ENCODE measurements around the gene OR2V1. TPM values are rescaled to one million over a fixed set of nuclear protein-coding genes. Genes with fewer than 3 reads are reported as not detected.
A peak's percentile ranks its signal among the peaks of the same experiment; 100 is the strongest.

The OR2V1 gene
- total and polyA plus RNA-seq, 2 of the 13 experiments (the other 11 are each of a cell fraction or from before 2014, with no cell fraction given) = not detected

DNA sequence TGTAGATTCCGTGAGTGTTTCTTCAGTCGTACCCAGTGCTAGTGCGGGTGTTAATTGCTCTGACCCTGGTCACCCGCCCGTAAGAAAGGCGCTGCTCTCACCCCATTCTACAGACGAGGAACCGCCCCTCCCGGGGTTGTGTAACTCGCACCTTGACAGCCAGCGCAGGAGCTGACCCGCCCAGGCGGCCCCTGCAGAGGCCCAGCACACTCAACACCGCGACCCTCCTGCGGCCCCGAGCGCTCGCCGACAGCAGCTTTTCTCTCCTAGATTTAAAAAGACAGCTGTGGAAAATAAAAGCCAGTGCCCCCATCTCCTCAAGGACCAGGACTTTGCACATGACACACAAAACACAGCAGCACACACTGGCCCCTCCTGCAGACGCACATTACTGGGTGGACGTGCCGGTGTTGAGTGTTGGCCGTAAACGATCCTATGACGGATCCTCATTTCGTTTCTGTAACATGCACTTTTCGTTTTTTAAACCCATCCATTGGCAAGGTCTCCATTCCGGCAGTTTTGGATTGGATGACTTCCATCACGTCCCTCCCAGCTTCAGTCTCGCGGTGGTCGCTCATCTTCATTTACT lies 39.4 kb upstream of the OR2V1 start (continued):
- TF ChIP-seq, protein P1, sequence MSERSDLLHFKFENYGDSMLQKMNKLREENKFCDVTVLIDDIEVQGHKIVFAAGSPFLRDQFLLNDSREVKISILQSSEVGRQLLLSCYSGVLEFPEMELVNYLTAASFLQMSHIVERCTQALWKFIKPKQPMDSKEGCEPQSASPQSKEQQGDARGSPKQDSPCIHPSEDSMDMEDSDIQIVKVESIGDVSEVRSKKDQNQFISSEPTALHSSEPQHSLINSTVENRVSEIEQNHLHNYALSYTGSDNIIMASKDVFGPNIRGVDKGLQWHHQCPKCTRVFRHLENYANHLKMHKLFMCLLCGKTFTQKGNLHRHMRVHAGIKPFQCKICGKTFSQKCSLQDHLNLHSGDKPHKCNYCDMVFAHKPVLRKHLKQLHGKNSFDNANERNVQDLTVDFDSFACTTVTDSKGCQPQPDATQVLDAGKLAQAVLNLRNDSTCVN (CRISPR knock-in tag; IDR thresholded peaks at IDR 0.05; ENCODE audit: borderline replicate concordance) = no peak
- TF ChIP-seq HIVEP1 (CRISPR knock-in tag; IDR thresholded peaks at IDR 0.05) (peak; percentile 22; the same call in 1 of the 2 replicates), GATAD1 (CRISPR knock-in tag; IDR thresholded peaks at IDR 0.05) (no peak), MYC (CRISPR knock-in tag; IDR thresholded peaks at IDR 0.05; ENCODE audit: borderline replicate concordance) (no peak), ZNF331 (CRISPR knock-in tag; IDR thresholded peaks at IDR 0.05) (no peak), GLI4 (CRISPR knock-in tag; IDR thresholded peaks at IDR 0.05; ENCODE audit: borderline replicate concordance) (no peak), NRL (CRISPR knock-in tag; IDR thresholded peaks at IDR 0.05; ENCODE audit: borderline replicate concordance) (peak; percentile 76; the same call in 1 of the 2 replicates), CBX2 (IDR thresholded peaks at IDR 0.05; ENCODE audit: low read depth, low read length) (no peak), CBX2 (CRISPR knock-in tag; IDR thresholded peaks at IDR 0.05; ENCODE audit: low read depth) (0 out of 2 replicates have a peak, but pooled peaks have one; percentile 61)
- TF ChIP-seq, protein P2, sequence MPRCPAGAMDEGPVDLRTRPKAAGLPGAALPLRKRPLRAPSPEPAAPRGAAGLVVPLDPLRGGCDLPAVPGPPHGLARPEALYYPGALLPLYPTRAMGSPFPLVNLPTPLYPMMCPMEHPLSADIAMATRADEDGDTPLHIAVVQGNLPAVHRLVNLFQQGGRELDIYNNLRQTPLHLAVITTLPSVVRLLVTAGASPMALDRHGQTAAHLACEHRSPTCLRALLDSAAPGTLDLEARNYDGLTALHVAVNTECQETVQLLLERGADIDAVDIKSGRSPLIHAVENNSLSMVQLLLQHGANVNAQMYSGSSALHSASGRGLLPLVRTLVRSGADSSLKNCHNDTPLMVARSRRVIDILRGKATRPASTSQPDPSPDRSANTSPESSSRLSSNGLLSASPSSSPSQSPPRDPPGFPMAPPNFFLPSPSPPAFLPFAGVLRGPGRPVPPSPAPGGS (CRISPR knock-in tag; IDR thresholded peaks at IDR 0.05) = 0 out of 2 replicates have a peak, but pooled peaks have one; percentile 45
- TF ChIP-seq, protein P3, sequence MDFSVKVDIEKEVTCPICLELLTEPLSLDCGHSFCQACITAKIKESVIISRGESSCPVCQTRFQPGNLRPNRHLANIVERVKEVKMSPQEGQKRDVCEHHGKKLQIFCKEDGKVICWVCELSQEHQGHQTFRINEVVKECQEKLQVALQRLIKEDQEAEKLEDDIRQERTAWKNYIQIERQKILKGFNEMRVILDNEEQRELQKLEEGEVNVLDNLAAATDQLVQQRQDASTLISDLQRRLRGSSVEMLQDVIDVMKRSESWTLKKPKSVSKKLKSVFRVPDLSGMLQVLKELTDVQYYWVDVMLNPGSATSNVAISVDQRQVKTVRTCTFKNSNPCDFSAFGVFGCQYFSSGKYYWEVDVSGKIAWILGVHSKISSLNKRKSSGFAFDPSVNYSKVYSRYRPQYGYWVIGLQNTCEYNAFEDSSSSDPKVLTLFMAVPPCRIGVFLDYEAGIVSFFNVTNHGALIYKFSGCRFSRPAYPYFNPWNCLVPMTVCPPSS (IDR thresholded peaks at IDR 0.05) = no peak
- TF ChIP-seq, protein P4, sequence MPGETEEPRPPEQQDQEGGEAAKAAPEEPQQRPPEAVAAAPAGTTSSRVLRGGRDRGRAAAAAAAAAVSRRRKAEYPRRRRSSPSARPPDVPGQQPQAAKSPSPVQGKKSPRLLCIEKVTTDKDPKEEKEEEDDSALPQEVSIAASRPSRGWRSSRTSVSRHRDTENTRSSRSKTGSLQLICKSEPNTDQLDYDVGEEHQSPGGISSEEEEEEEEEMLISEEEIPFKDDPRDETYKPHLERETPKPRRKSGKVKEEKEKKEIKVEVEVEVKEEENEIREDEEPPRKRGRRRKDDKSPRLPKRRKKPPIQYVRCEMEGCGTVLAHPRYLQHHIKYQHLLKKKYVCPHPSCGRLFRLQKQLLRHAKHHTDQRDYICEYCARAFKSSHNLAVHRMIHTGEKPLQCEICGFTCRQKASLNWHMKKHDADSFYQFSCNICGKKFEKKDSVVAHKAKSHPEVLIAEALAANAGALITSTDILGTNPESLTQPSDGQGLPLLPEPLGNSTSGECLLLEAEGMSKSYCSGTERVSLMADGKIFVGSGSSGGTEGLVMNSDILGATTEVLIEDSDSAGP (CRISPR knock-in tag; IDR thresholded peaks at IDR 0.05; ENCODE audit: borderline replicate concordance) = peak; percentile 15; the same call in 1 of the 2 replicates
